ENCODE measurements around the gene THRA. TPM values are rescaled to one million over a fixed set of nuclear protein-coding genes. Genes with fewer than 3 reads are reported as not detected.

THRA gene
- total and polyA plus RNA-seq, 9 of the 15 experiments (the other 6 are each of a cell fraction or from before 2014, with no cell fraction given), result 0.34 to 23.4 (median 12.7) TPM

DNA sequence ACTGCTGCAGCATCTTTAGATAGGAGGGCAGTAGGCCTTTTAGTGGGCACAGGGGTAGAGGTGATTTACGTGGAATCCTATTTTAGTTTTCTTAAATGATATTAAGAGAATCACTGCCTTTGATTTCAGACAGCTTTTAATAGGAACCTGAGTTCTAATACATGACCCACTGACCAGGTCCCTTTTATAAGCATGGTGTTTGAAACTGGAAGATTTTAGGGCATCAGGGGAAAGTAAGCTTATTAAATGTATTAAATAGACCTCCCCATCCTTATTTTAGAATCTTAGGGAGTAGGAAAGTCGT is 61.0 kb downstream of the THRA start:
- Histone ChIP-seq H3K4me1 (replicated peaks in 1 of 2; ENCODE audit: control insufficient read depth in 2 of 2, insufficient read depth in 2 of 2, low read length in 2 of 2) (peaks cover 15 to 25% of the 10 kb centered on the region in 2 experiments; a peak in 4 of 5 replicates), H3K79me2 (ENCODE audit: control insufficient read depth, insufficient read depth, low read length) (peaks cover 70% of the 10 kb centered on the region), H3K27me3 (ENCODE audit: control insufficient read depth in 2 of 2, insufficient read depth in 2 of 2, low read length in 2 of 2) (no peaks in the 10 kb centered on the region), H3K4me2 (ENCODE audit: insufficient read depth, low read length) (peak overlapping the region; percentile 89), H3K9ac (ENCODE audit: insufficient read depth in 1 of 2, low read depth in 2 of 2, low read length in 2 of 2) (peak overlapping the region; percentile 73 to 96), H3K4me3 (peak overlapping the region; percentile 81), H3K9me3 (replicated peaks; ENCODE audit: control insufficient read depth, insufficient read depth, low read depth, low read length) (no peaks in the 10 kb centered on the region), H2AFZ (ENCODE audit: low read depth, low read length) (no peak overlapping the region), H4K20me1 (replicated peaks; ENCODE audit: control insufficient read depth, insufficient read depth, low read length) (no peaks in the 10 kb centered on the region; the same call in 1 of the 2 replicates), H3K27ac (ENCODE audit: extremely low read depth, low read depth, low read length) (peak overlapping the region; percentile 95; the same call in 1 of the 3 replicates), H3K36me3 (ENCODE audit: control insufficient read depth, insufficient read depth, low read length) (peaks cover 40% of the 10 kb centered on the region), H3K9me1 (ENCODE audit: control insufficient read depth, insufficient read depth, low read length) (no peaks in the 10 kb centered on the region)
- TSS peak; percentile 71 for BruUV-seq (replicated peaks)
- WGBS (ENCODE audit: insufficient coverage, low coverage, missing lambda C conversion rate), result 2% methylated on average over 2 of the region's 2 CpGs
- intact Hi-C loops (cut with micrococcal nuclease), result no loop called here
- CTCF ChIA-PET (ENCODE audit: low intra/inter-chr PET ratio), result no interaction called here
- POLR2A ChIA-PET, result interaction anchor here (0.6 to 5.4 kb wide), 11 partner anchors 10 to 340 kb away, joined by 3 to 57 read pairs (median 5); partner anchors contain the start of gene CASC3
- TF ChIP-seq SRSF3 (IDR thresholded peaks at IDR 0.05; ENCODE audit: insufficient read depth, low read length), result no peak
- TF ChIP-seq ZNF124 (CRISPR knock-in tag; IDR thresholded peaks at IDR 0.05), result no peak
- in situ Hi-C loops (cut with MboI), result no loop called here
- no peak for FAIRE-seq
- ATAC-seq, result no peak
- DNase-seq (ENCODE audit: extremely low read depth in 1 of 4, low spot score in 3 of 4), result no peak

DNA sequence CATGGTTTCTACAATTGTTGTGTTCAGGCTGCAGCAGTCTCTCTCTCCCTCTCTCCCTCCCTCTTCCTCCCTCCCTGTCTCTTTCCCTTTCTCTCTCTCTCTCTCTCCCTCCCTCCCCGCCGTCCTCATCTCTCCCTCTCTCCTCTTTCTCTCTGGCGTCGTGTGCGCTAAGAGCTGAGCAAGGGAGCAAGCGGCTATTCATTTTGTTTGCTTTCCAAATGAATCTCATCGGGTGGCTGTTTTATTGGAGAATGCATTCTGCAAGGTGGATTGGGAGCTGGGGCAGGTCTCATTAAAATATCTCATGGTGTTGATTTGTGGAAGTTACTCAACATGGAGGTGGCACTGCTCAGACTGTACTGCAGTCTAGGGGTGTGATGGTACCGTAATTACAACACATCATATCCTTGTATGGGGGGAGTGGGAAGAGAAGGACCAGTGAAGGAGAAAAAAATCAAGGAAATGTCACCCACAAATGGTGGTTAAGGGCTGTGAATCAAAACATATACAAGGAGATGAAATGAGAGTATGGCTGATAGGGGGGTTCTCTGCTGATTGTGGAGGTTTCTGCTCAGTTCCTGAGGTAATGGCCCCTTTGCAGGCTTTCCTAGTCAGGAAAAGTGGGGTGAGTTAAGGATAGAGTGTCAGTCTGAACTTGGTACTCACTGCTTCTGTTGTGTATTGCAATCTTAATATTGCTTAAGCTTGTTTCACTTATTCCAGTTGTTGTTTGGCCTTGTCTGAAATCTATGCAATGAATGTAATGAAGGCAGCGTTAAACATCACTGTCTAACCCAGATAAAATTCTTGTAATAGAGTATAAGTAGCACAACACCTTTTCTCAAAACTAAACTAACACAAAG is 61.7 kb downstream of the THRA start:
- H3K9ac ChIP-seq (ENCODE audit: insufficient read depth in 1 of 2, low read depth in 2 of 2, low read length in 2 of 2), result peak overlapping the region; percentile 67 to 73
- peaks cover 48% of the 10 kb centered on the region for H3K36me3 ChIP-seq (ENCODE audit: control insufficient read depth, insufficient read depth, low read length)
- H3K4me1 ChIP-seq (replicated peaks in 1 of 2; ENCODE audit: control insufficient read depth in 2 of 2, insufficient read depth in 2 of 2, low read length in 2 of 2), result peaks cover 15 to 20% of the 10 kb centered on the region in 2 experiments; a peak in 4 of 5 replicates
- peak; percentile 51 for FAIRE-seq
- no peaks in the 10 kb centered on the region; the same call in 1 of the 2 replicates for H4K20me1 ChIP-seq (replicated peaks; ENCODE audit: control insufficient read depth, insufficient read depth, low read length)
- WGBS (ENCODE audit: insufficient coverage, low coverage, missing lambda C conversion rate), result 7% methylated on average over 9 of the region's 9 CpGs
- no TSS peak for BruUV-seq (replicated peaks)
- H3K4me2 ChIP-seq (ENCODE audit: insufficient read depth, low read length), result peak overlapping the region; percentile 89
- no peak overlapping the region for H2AFZ ChIP-seq (ENCODE audit: low read depth, low read length)
- H3K79me2 ChIP-seq (ENCODE audit: control insufficient read depth, insufficient read depth, low read length), result peaks cover 72% of the 10 kb centered on the region
- ATAC-seq, result peak; percentile 17; the same call in 2 of the 3 replicates
- no peaks in the 10 kb centered on the region for H3K9me1 ChIP-seq (ENCODE audit: control insufficient read depth, insufficient read depth, low read length)
- intact Hi-C loops (cut with micrococcal nuclease), result no loop called here
- H3K27me3 ChIP-seq (ENCODE audit: control insufficient read depth in 2 of 2, insufficient read depth in 2 of 2, low read length in 2 of 2), result no peaks in the 10 kb centered on the region
- H3K27ac ChIP-seq (ENCODE audit: extremely low read depth, low read depth, low read length), result no peak overlapping the region
- POLR2A ChIA-PET, result interaction anchor here (0.6 to 5.4 kb wide), 13 partner anchors 9 to 360 kb away, joined by 3 to 57 read pairs (median 4); partner anchors contain the start of genes CASC3 and PSMD3
- DNase-seq (ENCODE audit: extremely low read depth in 1 of 4, low spot score in 3 of 4), result peak in 1 of 4 experiments; percentile 41
- H3K4me3 ChIP-seq, result peak overlapping the region; percentile 81
- in situ Hi-C loops (cut with MboI), result no loop called here
- no peaks in the 10 kb centered on the region for H3K9me3 ChIP-seq (replicated peaks; ENCODE audit: control insufficient read depth, insufficient read depth, low read depth, low read length)
- CTCF ChIA-PET (ENCODE audit: low intra/inter-chr PET ratio), result interaction anchor here (0.6 kb wide), 1 partner anchor 161 kb away, joined by 3 read pairs; no protein-coding TSS in a partner anchor
- TF ChIP-seq ZNF586 (CRISPR knock-in tag; conservative IDR thresholded peaks at IDR 0.05), result no peak
- no peak for TF ChIP-seq FOXK1 (CRISPR knock-in tag; IDR thresholded peaks at IDR 0.05; ENCODE audit: borderline replicate concordance)
- TF ChIP-seq, protein P1, sequence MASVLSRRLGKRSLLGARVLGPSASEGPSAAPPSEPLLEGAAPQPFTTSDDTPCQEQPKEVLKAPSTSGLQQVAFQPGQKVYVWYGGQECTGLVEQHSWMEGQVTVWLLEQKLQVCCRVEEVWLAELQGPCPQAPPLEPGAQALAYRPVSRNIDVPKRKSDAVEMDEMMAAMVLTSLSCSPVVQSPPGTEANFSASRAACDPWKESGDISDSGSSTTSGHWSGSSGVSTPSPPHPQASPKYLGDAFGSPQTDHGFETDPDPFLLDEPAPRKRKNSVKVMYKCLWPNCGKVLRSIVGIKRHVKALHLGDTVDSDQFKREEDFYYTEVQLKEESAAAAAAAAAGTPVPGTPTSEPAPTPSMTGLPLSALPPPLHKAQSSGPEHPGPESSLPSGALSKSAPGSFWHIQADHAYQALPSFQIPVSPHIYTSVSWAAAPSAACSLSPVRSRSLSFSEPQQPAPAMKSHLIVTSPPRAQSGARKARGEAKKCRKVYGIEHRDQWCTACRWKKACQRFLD (CRISPR knock-in tag; IDR thresholded peaks at IDR 0.05), result 0 out of 2 replicates have a peak, but pooled peaks have one; percentile 35
- peak; percentile 40; the same call in 1 of the 2 replicates for TF ChIP-seq OTX1 (CRISPR knock-in tag; IDR thresholded peaks at IDR 0.05)
- TF ChIP-seq ZFP1 (CRISPR knock-in tag; IDR thresholded peaks at IDR 0.05), result no peak
- TF ChIP-seq MLX (CRISPR knock-in tag; conservative IDR thresholded peaks at IDR 0.05), result no peak
- TF ChIP-seq TFAP4 (CRISPR knock-in tag; IDR thresholded peaks at IDR 0.05; ENCODE audit: borderline replicate concordance), result no peak
- TF ChIP-seq FUS (optimal IDR thresholded peaks at IDR 0.05; ENCODE audit: low read depth, low read length), result no peak

All from K562 (cell line).